Left lung (tissue), 10 donors: ENCODE measurements around the gene BACE1-AS. TPM values are rescaled to one million over a fixed set of nuclear protein-coding genes. Genes with fewer than 3 reads are reported as not detected.

Experiments used
- ATAC-seq: fragments of 200-7000 bp; cut with Tn5 transposase; one replicate; pipeline ENCODE4 v1.9.1; 2020; ENCODE audit warnings: moderate library complexity
- DNase-seq, 4 donors: peaks; one replicate each; pipeline ENCODE4 v3.0.0-alpha.2; 2013 to 2020
- H3K27ac ChIP-seq, 2 donors: fragments of 200-600 bp; sonication (generic) in 1 of 2; one replicate each; pipeline versions ENCODE4 v1.5.0 to v1.8.0; 2020 to 2021
- H3K27me3 ChIP-seq, 2 donors: fragments of 200-600 bp; sonication (generic) in 1 of 2; one replicate each; pipeline versions ENCODE4 v1.5.0 to v1.8.0; 2020 to 2021
- H3K36me3 ChIP-seq, 2 donors: fragments of 200-600 bp; sonication (generic) in 1 of 2; one replicate each; pipeline versions ENCODE4 v1.5.0 to v1.8.0; 2020 to 2021
- H3K4me1 ChIP-seq, 2 donors: fragments of 200-600 bp; one replicate each; pipeline ENCODE4 v1.8.0; 2021
- H3K4me3 ChIP-seq, 2 donors: fragments of 200-600 bp; sonication (generic) in 1 of 2; one replicate each; pipeline versions ENCODE4 v1.5.0 to v1.8.0; 2020 to 2021; ENCODE audit warnings: mild to moderate bottlenecking in 1 of 2
- H3K9me3 ChIP-seq, 2 donors: fragments of 200-600 bp; sonication (generic) in 1 of 2; one replicate each; pipeline versions ENCODE4 v1.5.0 to v1.8.0; 2020 to 2021
- CTCF ChIP-seq, 2 donors: fragments of 200-600 bp; sonication (generic) in 1 of 2; IDR thresholded peaks; one replicate each; pipeline versions ENCODE4 v1.5.0 to v1.8.0; 2021; ENCODE audit warnings: antibody characterized with exemption in 2 of 2
- intact Hi-C, 2 donors: fragments of 100-400 bp; cut with DNase I; formaldehyde crosslinking; loops; one replicate each; pipeline versions ENCODE4 v1.11.2 to v1.14.2; 2022
- polyA plus RNA-seq, 6 donors: library from polyadenylated mRNA; unstranded; fragments of 120-200 nt; gene quantifications; one replicate each; pipeline ENCODE4 v1.2.1, GENCODE V29; 2013; ENCODE audit not compliant: insufficient read length in 6 of 6
- total RNA-seq, 2 donors: library from RNA; stranded (reverse); fragmentation: NEBNext Ultra II Directional; extraction: Animal tissue kit (Norgen Biotek cat#: 25700); gene quantifications; one replicate each; pipeline ENCODE4 v1.2.1, GENCODE V29; 2021
- donor health status: DM: no; HTN: yes; CAD: no.
- donor health status: DM: no; HTN: no; CAD: no.

The BACE1-AS gene
- total and polyA plus RNA-seq, 8 donors, result 6.4 to 24.3 (median 21.6) TPM

GRCh38 chr11:117286588-117286987 is 4.6 kb upstream of the BACE1-AS start:
- no peak for TF ChIP-seq CTCF (IDR thresholded peaks at IDR 0.05)
- H3K36me3 ChIP-seq, result peaks cover 0 to 89% of the 10 kb centered on the region in 2 donors
- intact Hi-C loops, result no loop called here
- H3K4me1 ChIP-seq, result no peaks in the 10 kb centered on the region
- DNase-seq (no peak), ATAC-seq (peak; percentile 73)
- no peak overlapping the region for H3K27ac ChIP-seq
- no peak overlapping the region for H3K4me3 ChIP-seq
- no peaks in the 10 kb centered on the region for H3K9me3 ChIP-seq
- no peaks in the 10 kb centered on the region for H3K27me3 ChIP-seq

- Histone ChIP-seq H3K4me3 (no peak overlapping the region), H3K27me3 (no peaks in the 10 kb centered on the region), H3K36me3 (peaks cover 0 to 85% of the 10 kb centered on the region in 2 donors), H3K9me3 (no peaks in the 10 kb centered on the region), H3K27ac (no peak overlapping the region), H3K4me1 (no peaks in the 10 kb centered on the region)
- DNase-seq (no peak), ATAC-seq (no peak)
- intact Hi-C loops, result no loop called here
- TF ChIP-seq CTCF (IDR thresholded peaks at IDR 0.05), result no peak
These were observed 3.5 kb upstream of the BACE1-AS start for GRCh38 chr11:117287668-117288067.

GRCh38 chr11:117289795-117290194 is 1.4 kb upstream of the BACE1-AS start:
- no peak overlapping the region for H3K27ac ChIP-seq
- no peaks in the 10 kb centered on the region for H3K27me3 ChIP-seq
- TF ChIP-seq CTCF (IDR thresholded peaks at IDR 0.05), result no peak
- no peak for ATAC-seq
- intact Hi-C loops, result no loop called here
- no peak for DNase-seq
- peaks cover 0 to 76% of the 10 kb centered on the region in 2 donors for H3K36me3 ChIP-seq
- H3K4me1 ChIP-seq, result no peaks in the 10 kb centered on the region
- no peaks in the 10 kb centered on the region for H3K9me3 ChIP-seq
- H3K4me3 ChIP-seq, result no peak overlapping the region

GRCh38 chr11:117292616-117293015 is 1.5 kb downstream of the BACE1-AS start:
- no peak for ATAC-seq
- TF ChIP-seq CTCF (IDR thresholded peaks at IDR 0.05), result no peak
- intact Hi-C loops, result no loop called here
- Histone ChIP-seq H3K4me1 (no peaks in the 10 kb centered on the region), H3K27me3 (no peaks in the 10 kb centered on the region), H3K4me3 (no peak overlapping the region), H3K27ac (no peak overlapping the region), H3K9me3 (no peaks in the 10 kb centered on the region), H3K36me3 (peaks cover 0 to 56% of the 10 kb centered on the region in 2 donors)
- DNase-seq, result no peak

GRCh38 chr11:117295438-117296137 is 4.4 kb downstream of the BACE1-AS start:
- no peak overlapping the region for H3K27ac ChIP-seq
- DNase-seq (no peak), ATAC-seq (no peak)
- intact Hi-C loops, result no loop called here
- H3K4me3 ChIP-seq, result no peak overlapping the region
- no peaks in the 10 kb centered on the region for H3K27me3 ChIP-seq
- no peaks in the 10 kb centered on the region for H3K9me3 ChIP-seq
- H3K4me1 ChIP-seq, result no peaks in the 10 kb centered on the region
- TF ChIP-seq CTCF (IDR thresholded peaks at IDR 0.05), result no peak
- peaks cover 0 to 27% of the 10 kb centered on the region in 2 donors for H3K36me3 ChIP-seq
